NOMO-1 (cell line): ENCODE data around the gene ASZ1.

Experiments used
- DNase-seq, 2 experiments: peaks; one replicate each; lab custom pipeline; 2025; ENCODE audit not compliant: unreplicated experiment in 2 of 2; lab: John Stamatoyannopoulos, UW

ASZ1 gene

GRCh38 chr7:117347962-117348672 lies 79.2 kb downstream of the ASZ1 start:
- no peak for DNase-seq

GRCh38 chr7:117347480-117347879 lies 79.8 kb downstream of the ASZ1 start:
- no peak for DNase-seq

GRCh38 chr7:117346161-117346560 lies 81.1 kb downstream of the ASZ1 start:
- DNase-seq = no peak

GRCh38 chr7:117338020-117338419 lies 89.3 kb downstream of the ASZ1 start:
- no peak for DNase-seq

- DNase-seq = no peak
These were observed 94.1 kb downstream of the ASZ1 start for GRCh38 chr7:117333168-117333567.

GRCh38 chr7:117332031-117332430 lies 95.3 kb downstream of the ASZ1 start:
- DNase-seq = no peak

- DNase-seq = no peak
These were observed 101.5 kb downstream of the ASZ1 start for GRCh38 chr7:117325836-117326235.

GRCh38 chr7:117324960-117325359 lies 102.3 kb downstream of the ASZ1 start:
- DNase-seq = no peak

GRCh38 chr7:117323851-117324711 lies 103.2 kb downstream of the ASZ1 start:
- DNase-seq = no peak

GRCh38 chr7:117323305-117323850 lies 103.9 kb downstream of the ASZ1 start:
- no peak for DNase-seq

- no peak for DNase-seq
These were observed 104.5 kb downstream of the ASZ1 start, which contains the start of gene WNT2 for GRCh38 chr7:117322741-117323304. Gene WNT2 (minus strand): TSS chr7:117323058. CDS start chr7:117322989, 69 bp downstream.

GRCh38 chr7:117320523-117320922 lies 106.8 kb downstream of the ASZ1 start:
- DNase-seq = no peak

GRCh38 chr7:117319181-117319580 lies 108.1 kb downstream of the ASZ1 start:
- DNase-seq = no peak

- no peak for DNase-seq
These were observed 113.7 kb downstream of the ASZ1 start for GRCh38 chr7:117313582-117313981.
